Lower lobe of right lung (tissue), 2 donors: ENCODE results near the gene TAOK1. TPM values are rescaled to one million over a fixed set of nuclear protein-coding genes. Genes with fewer than 3 reads are reported as not detected.

Experiments
- ATAC-seq, 2 donors: fragments of 200-7000 bp; cut with Tn5 transposase; one replicate each; pipeline ENCODE4 v1.9.1; 2020 to 2022; ENCODE audit warnings: mild to moderate bottlenecking in 2 of 2, moderate library complexity in 2 of 2
- DNase-seq: peaks from one replicate; pipeline ENCODE4 v3.0.0-alpha.2; 2020
- H3K27ac ChIP-seq: fragments of 200-600 bp; one replicate; pipeline ENCODE4 v1.8.0; 2022
- H3K27me3 ChIP-seq: fragments of 200-600 bp; one replicate; pipeline ENCODE4 v1.8.0; 2022; ENCODE audit warnings: low read depth
- H3K36me3 ChIP-seq: fragments of 200-600 bp; one replicate; pipeline ENCODE4 v1.8.0; 2022; ENCODE audit warnings: mild to moderate bottlenecking
- H3K4me1 ChIP-seq: fragments of 200-600 bp; one replicate; pipeline ENCODE4 v1.8.0; 2022
- H3K4me3 ChIP-seq: fragments of 200-600 bp; one replicate; pipeline ENCODE4 v1.8.0; 2022; ENCODE audit warnings: mild to moderate bottlenecking
- H3K9me3 ChIP-seq: fragments of 200-600 bp; one replicate; pipeline ENCODE4 v1.8.0; 2022
- intact Hi-C: fragments of 100-400 bp; cut with DNase I; formaldehyde crosslinking; loops from one replicate; pipeline ENCODE4 v1.11.0; 2022
- total RNA-seq: library from RNA; stranded (reverse); fragmentation: NEBNext Ultra II Directional; extraction: Animal tissue kit (Norgen Biotek cat#: 25700); gene quantifications from one replicate; pipeline ENCODE4 v1.2.1, GENCODE V29; 2021
- TF ChIP-seq, protein P1 (sequence below): fragments of 200-600 bp; IDR thresholded peaks from one replicate; pipeline ENCODE4 v1.8.0; 2022; ENCODE audit warnings: antibody characterized with exemption, mild to moderate bottlenecking
- donor health status: DM: no; HTN: yes; CAD: no; lungs with severe emphysema.

The TAOK1 gene
- total RNA-seq, 1 donor from 2014 or later, result 70.6 TPM

DNA sequence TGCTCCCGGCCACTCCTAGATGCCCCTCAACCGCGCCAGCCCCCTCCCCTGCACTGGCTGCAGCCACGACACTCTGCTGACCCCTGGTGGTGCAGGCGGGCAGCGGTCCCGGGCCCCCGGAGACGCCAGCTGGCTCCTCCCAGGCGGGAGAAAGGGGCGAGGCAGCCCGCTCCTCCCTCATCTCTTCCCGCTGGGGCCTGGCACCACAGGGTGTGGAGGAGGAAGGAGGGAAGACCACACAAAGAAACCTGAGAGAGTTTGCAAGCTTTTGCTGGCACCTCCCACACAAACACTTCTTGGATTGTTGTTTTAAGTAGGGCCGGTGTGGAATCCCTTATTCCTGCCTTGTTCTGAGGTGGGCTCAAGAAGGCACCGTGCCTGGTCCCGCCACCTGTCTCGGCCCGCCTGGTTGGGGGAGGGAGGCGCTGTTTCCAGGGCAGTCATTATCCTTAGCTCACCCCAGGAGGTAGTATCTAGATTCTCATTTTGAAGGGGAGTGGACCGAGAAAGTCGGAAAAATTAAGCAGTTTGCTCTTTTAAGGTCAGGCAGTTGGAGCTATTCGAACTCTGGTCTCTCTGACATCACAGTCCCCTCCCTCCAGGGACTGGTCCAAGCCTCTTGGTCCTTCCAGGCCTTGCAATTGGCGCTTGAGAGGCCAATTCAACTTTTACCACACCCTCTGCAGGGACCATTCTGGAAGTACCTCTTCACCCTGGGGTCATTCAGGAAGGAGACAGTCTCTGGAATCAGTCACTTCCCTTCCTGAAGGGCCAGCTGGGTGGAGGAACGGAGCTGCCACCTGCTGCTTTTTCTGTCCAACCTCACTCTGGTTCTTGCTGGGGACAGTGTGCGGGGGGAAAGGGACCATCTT, 201.8 kb downstream of the TAOK1 start:
- TF ChIP-seq, protein P1, sequence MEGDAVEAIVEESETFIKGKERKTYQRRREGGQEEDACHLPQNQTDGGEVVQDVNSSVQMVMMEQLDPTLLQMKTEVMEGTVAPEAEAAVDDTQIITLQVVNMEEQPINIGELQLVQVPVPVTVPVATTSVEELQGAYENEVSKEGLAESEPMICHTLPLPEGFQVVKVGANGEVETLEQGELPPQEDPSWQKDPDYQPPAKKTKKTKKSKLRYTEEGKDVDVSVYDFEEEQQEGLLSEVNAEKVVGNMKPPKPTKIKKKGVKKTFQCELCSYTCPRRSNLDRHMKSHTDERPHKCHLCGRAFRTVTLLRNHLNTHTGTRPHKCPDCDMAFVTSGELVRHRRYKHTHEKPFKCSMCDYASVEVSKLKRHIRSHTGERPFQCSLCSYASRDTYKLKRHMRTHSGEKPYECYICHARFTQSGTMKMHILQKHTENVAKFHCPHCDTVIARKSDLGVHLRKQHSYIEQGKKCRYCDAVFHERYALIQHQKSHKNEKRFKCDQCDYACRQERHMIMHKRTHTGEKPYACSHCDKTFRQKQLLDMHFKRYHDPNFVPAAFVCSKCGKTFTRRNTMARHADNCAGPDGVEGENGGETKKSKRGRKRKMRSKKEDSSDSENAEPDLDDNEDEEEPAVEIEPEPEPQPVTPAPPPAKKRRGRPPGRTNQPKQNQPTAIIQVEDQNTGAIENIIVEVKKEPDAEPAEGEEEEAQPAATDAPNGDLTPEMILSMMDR, result peak; percentile 99
- peak overlapping the region; percentile 63 for H3K4me3 ChIP-seq
- ATAC-seq, result peak; percentile 83 to 87
- H3K4me1 ChIP-seq, result peaks cover 57% of the 10 kb centered on the region
- intact Hi-C loops, result no loop called here
- H3K27me3 ChIP-seq, result no peaks in the 10 kb centered on the region
- DNase-seq, result peak; percentile 89
- no peaks in the 10 kb centered on the region for H3K36me3 ChIP-seq
- peak overlapping the region; percentile 77 for H3K27ac ChIP-seq
- no peaks in the 10 kb centered on the region for H3K9me3 ChIP-seq

GRCh38 chr17:29592850-29593551, 202.8 kb downstream of the TAOK1 start, which contains the start of gene ANKRD13B:
ANKRD13B (plus strand) TSS chr17:29593132; CDS start chr17:29593622, 490 bp downstream.
- Histone ChIP-seq H3K4me3 (peak within 1 kb of the TSS; percentile 65), H3K9me3 (no peaks in the 10 kb centered on the region), H3K4me1 (peaks cover 47% of the 10 kb centered on the region), H3K27ac (peak within 1 kb of the TSS; percentile 77), H3K27me3 (no peaks in the 10 kb centered on the region), H3K36me3 (no peaks in the 10 kb centered on the region)
- DNase-seq (peak; percentile 64), ATAC-seq (peak in 1 of 2 donors; percentile 2)
- TF ChIP-seq, protein P1, result no peak
- intact Hi-C loops, result no loop called here

DNA sequence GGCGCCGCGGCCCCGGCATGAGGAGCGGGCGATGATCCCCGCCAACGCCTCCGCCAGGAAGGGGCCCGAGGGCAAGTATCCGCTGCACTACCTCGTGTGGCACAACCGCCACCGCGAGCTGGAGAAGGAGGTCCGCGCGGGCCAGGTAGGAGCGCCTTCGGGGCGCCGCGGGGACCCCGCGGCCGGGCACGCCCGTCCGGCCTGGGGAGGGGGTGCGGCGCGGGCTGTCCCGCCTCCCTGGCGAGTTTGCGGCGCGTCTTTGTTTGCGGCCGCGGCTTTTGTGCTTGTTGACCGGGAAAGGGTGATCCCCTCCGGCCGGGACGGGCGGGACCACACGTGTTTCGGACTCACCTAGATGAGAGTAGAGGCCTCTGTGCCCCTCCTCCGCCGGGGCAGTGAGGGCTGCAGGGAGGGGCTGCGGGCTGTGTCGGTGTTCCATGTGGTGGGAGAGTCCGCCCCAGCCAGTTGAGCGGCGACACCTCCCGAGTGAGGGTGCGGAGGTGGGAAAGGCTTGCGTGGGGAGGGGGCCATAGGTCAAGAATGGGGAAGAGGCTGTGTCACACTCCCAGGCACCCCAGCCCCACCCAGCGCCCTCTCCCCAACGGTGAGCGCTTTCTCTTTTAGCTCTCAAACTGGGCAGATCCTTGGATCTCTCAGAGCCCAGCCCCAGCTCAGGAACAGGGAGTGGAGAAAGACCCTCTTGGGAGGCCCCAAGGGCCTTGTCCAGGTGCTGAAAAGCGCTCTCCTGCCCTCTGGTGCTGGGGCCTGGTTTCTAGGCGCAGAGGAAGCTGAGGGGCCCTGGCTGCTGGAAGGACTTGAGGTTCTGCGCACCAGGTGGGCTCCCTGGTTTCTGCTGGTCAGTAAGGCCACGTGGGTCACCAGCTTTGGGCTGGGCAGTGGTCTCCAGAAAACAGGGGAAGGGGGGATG, 203.7 kb downstream of the TAOK1 start:
- intact Hi-C loops, result no loop called here

GRCh38 chr17:29594519-29595090, 204.4 kb downstream of the TAOK1 start:
- Histone ChIP-seq H3K4me1 (peaks cover 39% of the 10 kb centered on the region), H3K9me3 (no peaks in the 10 kb centered on the region), H3K4me3 (peak overlapping the region; percentile 65), H3K36me3 (no peaks in the 10 kb centered on the region), H3K27me3 (no peaks in the 10 kb centered on the region), H3K27ac (no peak overlapping the region)
- intact Hi-C loops, result no loop called here
- DNase-seq, result peak; percentile 38
- TF ChIP-seq, protein P1, result no peak
- ATAC-seq, result no peak

More for the DNA sequence above, 203.7 kb downstream of the TAOK1 start:
- ATAC-seq (no peak), DNase-seq (peak; percentile 58)
- Histone ChIP-seq H3K36me3 (no peaks in the 10 kb centered on the region), H3K27me3 (no peaks in the 10 kb centered on the region), H3K27ac (no peak overlapping the region), H3K9me3 (no peaks in the 10 kb centered on the region), H3K4me3 (peak overlapping the region; percentile 65), H3K4me1 (peaks cover 39% of the 10 kb centered on the region)
- TF ChIP-seq, protein P1, result peak; percentile 24
